Tibial nerve (tissue), 4 donors: ENCODE data around the gene LRRC15. TPM values are rescaled to one million over a fixed set of nuclear protein-coding genes. Genes with fewer than 3 reads are reported as not detected.

Source experiments
- DNase-seq, 2 donors: peaks; one replicate each; pipeline ENCODE4 v3.0.0-alpha.2; 2019; ENCODE audit warnings: low spot score in 2 of 2
- H3K27ac ChIP-seq, 4 donors: fragments of 200-600 bp; sonication (generic) in 3 of 4; one replicate each; pipeline ENCODE4 v1.5.1; 2017 to 2019; ENCODE audit warnings: mild to moderate bottlenecking in 1 of 4
- H3K27me3 ChIP-seq, 2 donors: fragments of 200-600 bp; sonication (generic) in 1 of 2; one replicate each; pipeline versions ENCODE4 v1.5.1 to v1.6.0; 2017 to 2019
- H3K36me3 ChIP-seq, 3 donors: fragments of 200-600 bp; sonication (generic); one replicate each; pipeline ENCODE4 v1.5.1; 2018 to 2019
- H3K4me1 ChIP-seq, 4 donors: fragments of 200-600 bp; sonication (generic) in 3 of 4; one replicate each; pipeline ENCODE4 v1.5.1; 2017 to 2019
- H3K4me3 ChIP-seq, 4 donors: fragments of 200-600 bp; sonication (generic) in 3 of 4; one replicate each; pipeline ENCODE4 v1.5.1; 2017 to 2019; ENCODE audit warnings: mild to moderate bottlenecking in 1 of 4, moderate library complexity in 1 of 4
- H3K9me3 ChIP-seq, 4 donors: fragments of 200-600 bp; sonication (generic) in 3 of 4; one replicate each; pipeline ENCODE4 v1.5.1; 2017 to 2019
- EP300 ChIP-seq, 2 donors: sonication (generic); formaldehyde crosslinking; IDR thresholded peaks; one replicate each; pipeline ENCODE4 v1.6.1; 2017; ENCODE audit warnings: antibody characterized with exemption in 2 of 2, mild to moderate bottlenecking in 1 of 2
- POLR2A ChIP-seq, 2 donors: fragments of 450-650 bp; IDR thresholded peaks; one replicate each; pipeline ENCODE4 v1.6.1; 2017; ENCODE audit warnings: antibody characterized with exemption in 2 of 2, mild to moderate bottlenecking in 2 of 2, moderate library complexity in 2 of 2
- whole genome bisulfite sequencing, 2 donors: methylation state at CpG; one replicate each; pipeline ENCODE4 v1.1.5; 2018; 5-methylcytosine and 5-hydroxymethylcytosine counted together
- total RNA-seq, 4 donors: library from RNA; depleted of rRNA; stranded (reverse); fragments of >200 nt; gene quantifications; one replicate each; pipeline ENCODE4 v1.1.0, GENCODE V29; 2016
- TF ChIP-seq, protein P1 (sequence below), 5 experiments: fragments of 200-600 bp in 3 of 5; fragments of 450-650 bp in 2 of 5; sonication (generic) in 3 of 5; IDR thresholded peaks; one replicate each; pipeline ENCODE4 v1.5.1; 2016 to 2019; ENCODE audit warnings: antibody characterized with exemption in 5 of 5, mild to moderate bottlenecking in 3 of 5, moderate library complexity in 2 of 5

LRRC15 gene
- total RNA-seq, 4 donors from 2014 or later: not detected

DNA sequence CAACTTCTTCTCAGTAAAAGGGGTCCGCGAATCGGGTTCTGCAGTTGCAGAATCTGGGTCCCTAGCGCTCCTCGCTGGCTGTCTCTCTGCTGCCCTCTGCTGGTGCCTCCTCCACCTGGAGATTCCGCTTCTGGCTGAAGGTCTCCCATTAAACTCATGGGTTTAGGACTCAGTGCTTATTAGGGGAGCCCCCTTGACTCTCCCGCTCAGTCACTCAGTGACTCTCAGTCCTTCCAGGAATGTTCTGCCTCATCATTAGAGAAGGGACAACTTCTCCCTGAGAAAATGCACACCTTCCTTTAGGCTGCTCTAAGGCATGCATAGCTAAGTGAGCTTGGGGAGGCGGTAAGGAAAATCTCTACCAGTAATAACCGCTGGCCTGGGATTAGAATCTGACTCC is 25.5 kb downstream of the LRRC15 start:
- no peaks in the 10 kb centered on the region for H3K27me3 ChIP-seq
- peaks cover 0 to 4% (median 0%) of the 10 kb centered on the region in 4 donors for H3K4me1 ChIP-seq
- H3K36me3 ChIP-seq: no peaks in the 10 kb centered on the region
- H3K27ac ChIP-seq: no peak overlapping the region
- 28 to 32% methylated on average over 9 of the region's 9 CpGs for WGBS, 2 donors
- no peaks in the 10 kb centered on the region for H3K9me3 ChIP-seq
- TF ChIP-seq, protein P1, sequence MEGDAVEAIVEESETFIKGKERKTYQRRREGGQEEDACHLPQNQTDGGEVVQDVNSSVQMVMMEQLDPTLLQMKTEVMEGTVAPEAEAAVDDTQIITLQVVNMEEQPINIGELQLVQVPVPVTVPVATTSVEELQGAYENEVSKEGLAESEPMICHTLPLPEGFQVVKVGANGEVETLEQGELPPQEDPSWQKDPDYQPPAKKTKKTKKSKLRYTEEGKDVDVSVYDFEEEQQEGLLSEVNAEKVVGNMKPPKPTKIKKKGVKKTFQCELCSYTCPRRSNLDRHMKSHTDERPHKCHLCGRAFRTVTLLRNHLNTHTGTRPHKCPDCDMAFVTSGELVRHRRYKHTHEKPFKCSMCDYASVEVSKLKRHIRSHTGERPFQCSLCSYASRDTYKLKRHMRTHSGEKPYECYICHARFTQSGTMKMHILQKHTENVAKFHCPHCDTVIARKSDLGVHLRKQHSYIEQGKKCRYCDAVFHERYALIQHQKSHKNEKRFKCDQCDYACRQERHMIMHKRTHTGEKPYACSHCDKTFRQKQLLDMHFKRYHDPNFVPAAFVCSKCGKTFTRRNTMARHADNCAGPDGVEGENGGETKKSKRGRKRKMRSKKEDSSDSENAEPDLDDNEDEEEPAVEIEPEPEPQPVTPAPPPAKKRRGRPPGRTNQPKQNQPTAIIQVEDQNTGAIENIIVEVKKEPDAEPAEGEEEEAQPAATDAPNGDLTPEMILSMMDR (IDR thresholded peaks at IDR 0.05): peak; percentile 78 to 93 (median 91)
- no peak for TF ChIP-seq POLR2A (IDR thresholded peaks at IDR 0.05)
- peak; percentile 72 to 86 for DNase-seq
- H3K4me3 ChIP-seq: no peak overlapping the region

DNA sequence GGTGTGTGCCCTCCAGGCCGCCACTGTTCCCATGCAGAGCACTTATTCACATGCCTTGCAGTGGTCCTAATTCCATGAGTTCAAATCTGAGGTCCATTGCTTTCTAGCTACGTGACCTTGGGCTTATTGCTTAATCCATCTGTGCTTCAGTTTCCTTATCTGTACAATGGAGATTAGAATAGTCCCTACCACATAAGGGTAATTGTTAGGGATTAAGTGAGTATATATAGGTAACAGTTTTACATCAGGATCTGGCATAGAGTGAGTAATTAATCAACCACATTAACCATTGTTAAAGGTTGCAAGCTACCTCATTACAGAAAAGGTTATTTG is 26.0 kb downstream of the LRRC15 start:
- 84 to 89% methylated on average over 2 of the region's 2 CpGs for WGBS, 2 donors
- no peak overlapping the region for H3K27ac ChIP-seq
- no peaks in the 10 kb centered on the region for H3K36me3 ChIP-seq
- no peak overlapping the region for H3K4me3 ChIP-seq
- TF ChIP-seq, protein P1 (IDR thresholded peaks at IDR 0.05): no peak
- TF ChIP-seq EP300 (IDR thresholded peaks at IDR 0.05): no peak
- TF ChIP-seq POLR2A (IDR thresholded peaks at IDR 0.05): no peak
- DNase-seq: no peak
- H3K27me3 ChIP-seq: no peaks in the 10 kb centered on the region
- no peaks in the 10 kb centered on the region for H3K9me3 ChIP-seq
- H3K4me1 ChIP-seq: peaks cover 0 to 4% (median 0%) of the 10 kb centered on the region in 4 donors

DNA sequence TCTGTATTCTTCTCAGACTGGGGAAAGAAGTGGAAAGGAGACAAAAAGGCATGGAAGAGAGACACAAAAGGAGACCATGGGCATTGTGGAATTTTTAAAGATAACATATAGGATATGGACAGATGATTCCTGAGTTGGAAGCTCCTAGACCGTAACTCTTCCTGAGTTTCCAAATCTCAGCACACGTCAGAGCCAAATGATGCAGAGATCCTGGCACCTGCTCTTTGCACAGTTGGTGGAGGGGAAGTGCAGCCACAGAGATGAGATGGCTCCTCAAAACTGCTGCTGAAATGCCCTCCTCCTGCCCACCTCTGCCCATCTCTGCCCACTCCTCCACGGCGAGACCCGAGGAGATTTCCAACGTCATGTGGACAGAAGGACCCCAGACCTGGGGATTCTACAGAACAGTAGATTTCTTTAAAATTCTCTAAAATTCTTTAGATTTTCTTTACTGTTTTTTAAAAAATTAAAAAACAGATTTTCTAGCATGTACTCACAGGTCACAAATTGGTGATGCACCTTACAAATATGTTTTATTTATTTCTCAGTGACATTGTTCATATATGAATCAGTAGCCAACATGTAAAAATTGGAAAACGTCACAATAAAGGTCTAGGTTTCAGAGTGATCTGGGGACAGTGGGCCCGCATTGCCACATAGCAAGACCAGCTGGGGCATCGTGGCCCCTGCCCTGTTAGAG is 26.5 kb downstream of the LRRC15 start:
- Histone ChIP-seq H3K9me3 (no peaks in the 10 kb centered on the region), H3K36me3 (no peaks in the 10 kb centered on the region), H3K4me1 (peaks cover 0 to 4% (median 0%) of the 10 kb centered on the region in 4 donors), H3K4me3 (no peak overlapping the region), H3K27ac (no peak overlapping the region), H3K27me3 (no peaks in the 10 kb centered on the region)
- 83 to 85% methylated on average over 9 of the region's 9 CpGs for WGBS, 2 donors
- DNase-seq: no peak
- TF ChIP-seq POLR2A (IDR thresholded peaks at IDR 0.05) (no peak), EP300 (IDR thresholded peaks at IDR 0.05) (no peak)
- TF ChIP-seq, protein P1 (IDR thresholded peaks at IDR 0.05): no peak

DNA sequence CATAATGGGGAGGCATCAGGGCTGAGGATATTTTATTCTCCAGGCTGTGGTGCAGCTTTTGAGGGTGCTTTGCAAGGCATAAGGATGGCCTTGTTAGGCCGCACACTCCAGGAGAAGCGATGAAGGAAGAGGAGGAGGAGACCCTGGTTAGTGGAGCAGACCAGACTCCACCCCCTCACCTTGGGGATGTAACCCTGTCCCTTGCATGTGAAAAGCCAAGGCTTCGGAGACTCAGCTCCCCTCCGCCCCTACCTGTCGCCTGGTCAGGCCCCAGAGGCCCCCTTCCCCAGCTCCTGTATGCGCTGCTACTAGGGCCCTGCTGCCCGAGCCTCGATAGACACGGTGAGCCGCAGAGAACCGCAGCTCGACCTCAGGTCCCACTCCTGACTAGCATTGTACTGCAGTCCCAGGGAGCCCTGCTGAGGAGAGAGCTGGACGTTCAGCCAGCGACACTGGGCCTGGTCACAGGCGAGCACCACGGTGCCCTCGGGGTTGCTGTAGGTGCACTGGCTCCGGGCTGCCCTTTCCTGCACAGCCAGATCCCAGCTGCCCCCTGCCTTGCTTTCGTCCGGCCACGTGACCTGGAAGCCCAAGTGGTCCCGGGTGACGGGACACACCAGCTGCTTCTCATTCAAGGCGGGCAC is 28.7 kb downstream of the LRRC15 start:
- H3K27ac ChIP-seq: no peak overlapping the region
- TF ChIP-seq, protein P1 (IDR thresholded peaks at IDR 0.05): no peak
- 92% methylated on average over 14 to 24 of the region's 24 CpGs for WGBS, 2 donors
- no peaks in the 10 kb centered on the region for H3K36me3 ChIP-seq
- no peaks in the 10 kb centered on the region for H3K9me3 ChIP-seq
- no peak overlapping the region for H3K4me3 ChIP-seq
- no peak for DNase-seq
- no peaks in the 10 kb centered on the region for H3K27me3 ChIP-seq
- H3K4me1 ChIP-seq: peaks cover 0 to 4% (median 0%) of the 10 kb centered on the region in 4 donors

DNA sequence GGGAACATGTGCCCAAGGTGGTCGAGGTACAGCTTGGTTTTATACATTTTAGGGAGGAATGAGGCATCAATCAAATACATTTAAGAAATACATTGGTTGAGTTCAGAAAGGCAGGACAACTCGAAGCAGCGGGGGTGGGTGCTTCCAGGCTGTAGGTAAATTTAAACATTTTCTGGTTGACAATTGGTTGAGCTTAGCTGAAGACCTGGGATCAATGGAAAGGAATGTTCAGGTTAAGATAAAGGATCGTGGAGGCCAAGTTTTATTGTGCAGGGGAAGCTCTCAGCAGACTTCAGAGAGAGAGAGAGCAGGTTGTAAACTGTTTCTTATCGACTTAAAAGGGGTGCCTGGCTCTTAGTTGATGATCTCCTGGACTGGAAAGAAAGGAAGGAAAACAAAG is 29.7 kb downstream of the LRRC15 start:
- Histone ChIP-seq H3K9me3 (no peaks in the 10 kb centered on the region), H3K4me1 (peaks cover 0 to 4% (median 0%) of the 10 kb centered on the region in 4 donors), H3K4me3 (no peak overlapping the region), H3K27me3 (no peaks in the 10 kb centered on the region), H3K36me3 (no peaks in the 10 kb centered on the region), H3K27ac (no peak overlapping the region)
- WGBS, 2 donors: 62 to 65% methylated on average over 5 of the region's 5 CpGs
- TF ChIP-seq POLR2A (IDR thresholded peaks at IDR 0.05) (no peak), EP300 (IDR thresholded peaks at IDR 0.05) (no peak)
- TF ChIP-seq, protein P1 (IDR thresholded peaks at IDR 0.05): no peak
- DNase-seq: no peak
